K562 treated with DMSO at 1 percent for 12 hours (cell line): Measurements from ENCODE around the gene F8A2. TPM values are rescaled to one million over a fixed set of nuclear protein-coding genes. Genes with fewer than 3 reads are reported as not detected.

ENCODE experiments used
- total RNA-seq: library from RNA; unstranded; fragments of 300-600 nt; gene quantifications from 2 replicates; pipeline ENCODE4 v1.2.3, GENCODE V29; 2022; ENCODE audit not compliant: insufficient read depth

Gene F8A2
- total RNA-seq = not detected in 2 replicates

GRCh38 chrX:155381843-155382528 lies at the start of gene F8A2:
F8A2 (plus strand) TSS chrX:155382095; CDS start chrX:155382115, 20 bp downstream.

GRCh38 chrX:155334486-155335336 lies 47.2 kb upstream of the F8A2 start, which contains the start of gene CLIC2:
CLIC2 (minus strand) TSS chrX:155334614; CDS start chrX:155334427, 187 bp downstream.

Other genes starting within 250 kb of the F8A2 start
- 66.0 and 91.3 TPM in 2 replicates for gene VBP1, start 165.6 kb upstream of the F8A2 start, total RNA-seq
- not detected in 2 replicates for gene RAB39B, start 117.6 kb upstream of the F8A2 start, total RNA-seq
- 25.9 and 55.6 TPM in 2 replicates for gene CLIC2, start 47.5 kb upstream of the F8A2 start, total RNA-seq
- not detected in 2 replicates for gene F8A3, start 76.5 kb downstream of the F8A2 start, total RNA-seq
- gene SPRY3, start 230.5 kb downstream of the F8A2 start, total RNA-seq = 0.32 TPM in 1 of 2 replicates, not detected in the other
- 9.7 and 17.1 TPM in 2 replicates for gene TMLHE, start 230.9 kb downstream of the F8A2 start, total RNA-seq